A549 (cell line): ENCODE results near the gene CLMN. TPM values are rescaled to one million over a fixed set of nuclear protein-coding genes. Genes with fewer than 3 reads are reported as not detected.
A peak's percentile ranks its signal among the peaks of the same experiment; 100 is the strongest.

Experiments used
- ATAC-seq, 2 experiments: fragments of 200-7000 bp in 1 of 2; fragments of >200 bp in 1 of 2; cut with Nextera tagmentation in 1 of 2; cut with Tn5 transposase in 1 of 2; 3 replicates each; pipeline versions ENCODE4 v1.8.0 to v1.9.1; 2018 to 2020; ENCODE audit warnings: mild to moderate bottlenecking in 1 of 2, moderate library complexity in 1 of 2
- CTCF ChIA-PET: fragments of 300-600 bp; sonication (Branson Sonifier 250); formaldehyde crosslinking; extraction: SDS; loops from one replicate; lab custom pipeline; 2021; ENCODE audit warnings: antibody characterized with exemption, inconsistent platforms; lab: Yijun Ruan, JAX
- POLR2A ChIA-PET: fragments of 350-600 bp; formaldehyde crosslinking; extraction: SDS; loops from one replicate; lab custom pipeline; 2021; ENCODE audit warnings: antibody characterized with exemption, inconsistent platforms; lab: Yijun Ruan, JAX
- DNase-seq, 2 experiments: peaks; one replicate each; pipeline versions ENCODE4 v3.0.0 to v3.0.0-alpha.2; 2011 to 2016; ENCODE audit warnings: low read depth in 1 of 2, low spot score in 1 of 2
- FAIRE-seq: peaks from 2 replicates; lab custom pipeline; 2011; peaks lifted over from hg19 to GRCh38; lab: Jason Lieb, UNC
- H3K27ac ChIP-seq, 2 experiments: fragments of >200 bp; sonication (Bioruptor Twin); formaldehyde crosslinking; 3 replicates each; pipeline ENCODE4 v1.5.1; 2016 to 2017
- H3K4me1 ChIP-seq: fragments of >200 bp; sonication (Bioruptor Twin); formaldehyde crosslinking; 3 replicates; pipeline ENCODE4 v1.6.1; 2016
- H3K4me2 ChIP-seq: fragments of >200 bp; sonication (Bioruptor Twin); formaldehyde crosslinking; 3 replicates; pipeline ENCODE4 v1.6.1; 2016
- H3K4me3 ChIP-seq: fragments of >200 bp; sonication (Bioruptor Twin); formaldehyde crosslinking; 3 replicates; pipeline ENCODE4 v1.5.1; 2016
- H3K9me3 ChIP-seq: fragments of >200 bp; sonication (Bioruptor Twin); formaldehyde crosslinking; 3 replicates; pipeline ENCODE4 v1.6.1; 2016
- CBX2 ChIP-seq: fragments of 200-600 bp; sonication (generic); IDR thresholded peaks from 2 replicates; pipeline ENCODE4 v1.6.1; 2016; ENCODE audit warnings: low read depth, mild to moderate bottlenecking, borderline replicate concordance
- CBX8 ChIP-seq: fragments of 200-600 bp; sonication (generic); IDR thresholded peaks from 2 replicates; pipeline ENCODE4 v1.6.1; 2016
- CEBPB ChIP-seq, 2 experiments: fragments of >200 bp in 1 of 2; sonication (Bioruptor Twin) in 1 of 2; formaldehyde crosslinking in 1 of 2; IDR thresholded peaks; 2 replicates each; pipeline ENCODE4 v1.6.1; 2012 to 2016
- CHD2 ChIP-seq: fragments of 150-350 bp; IDR thresholded peaks from 2 replicates; pipeline ENCODE4 v1.6.1; 2014; ENCODE audit warnings: low read length; ENCODE audit not compliant: partially characterized antibody
- CHD4 ChIP-seq: fragments of 200-600 bp; sonication (generic); IDR thresholded peaks from 2 replicates; pipeline ENCODE4 v1.6.1; 2016; ENCODE audit warnings: antibody characterized with exemption, mild to moderate bottlenecking, borderline replicate concordance
- EHMT2 ChIP-seq: fragments of 200-600 bp; sonication (generic); IDR thresholded peaks from 2 replicates; pipeline ENCODE4 v1.6.1; 2016; ENCODE audit warnings: antibody characterized with exemption, low read depth, mild to moderate bottlenecking, moderate library complexity
- FOSB ChIP-seq: fragments of 250-450 bp; sonication (Bioruptor Pico); IDR thresholded peaks from 2 replicates; pipeline ENCODE4 v1.5.0; 2020; ENCODE audit warnings: mild to moderate bottlenecking, moderate library complexity
- FOSL2 ChIP-seq, 2 experiments: fragments of 450-650 bp in 1 of 2; fragments of >200 bp in 1 of 2; sonication (Bioruptor Twin) in 1 of 2; formaldehyde crosslinking; IDR thresholded peaks; 2 replicates each; pipeline versions ENCODE4 v1.5.0 to v1.6.1; 2016 to 2020; ENCODE audit warnings: mild to moderate bottlenecking in 1 of 2, moderate library complexity in 1 of 2
- GATA3 ChIP-seq: IDR thresholded peaks from 2 replicates; pipeline ENCODE4 v1.6.1; 2012; ENCODE audit warnings: borderline replicate concordance
- HEYL ChIP-seq: fragments of 250-450 bp; sonication (Bioruptor Pico); IDR thresholded peaks from 2 replicates; pipeline ENCODE4 v1.8.0; 2021; ENCODE audit warnings: mild to moderate bottlenecking, moderate library complexity
- HOXA7 ChIP-seq: fragments of 250-450 bp; sonication (Bioruptor Pico); IDR thresholded peaks from 2 replicates; pipeline ENCODE4 v1.5.0; 2020; ENCODE audit warnings: mild to moderate bottlenecking, moderate library complexity
- HOXB13 ChIP-seq: fragments of 250-450 bp; sonication (Bioruptor Pico); IDR thresholded peaks from 2 replicates; pipeline ENCODE4 v1.5.0; 2020; ENCODE audit warnings: low read depth, mild to moderate bottlenecking, moderate library complexity
- HOXB5 ChIP-seq: fragments of 250-450 bp; sonication (Bioruptor Pico); IDR thresholded peaks from 2 replicates; pipeline ENCODE4 v1.5.0; 2020; ENCODE audit warnings: mild to moderate bottlenecking, moderate library complexity
- KDM1A ChIP-seq: fragments of 200-600 bp; sonication (generic); IDR thresholded peaks from 2 replicates; pipeline ENCODE4 v1.6.1; 2016; ENCODE audit warnings: low read depth, mild to moderate bottlenecking
- MAZ ChIP-seq: fragments of 150-350 bp; IDR thresholded peaks from 2 replicates; pipeline ENCODE4 v1.6.1; 2014; ENCODE audit warnings: antibody characterized with exemption, low read depth, low read length, borderline replicate concordance
- MYC ChIP-seq: IDR thresholded peaks from 2 replicates; pipeline ENCODE4 v1.6.1; 2012; ENCODE audit warnings: mild to moderate bottlenecking, inconsistent platforms, low read length, improper control_type of control experiment, borderline replicate concordance
- NFE2L2 ChIP-seq: fragments of 150-350 bp; conservative IDR thresholded peaks from 2 replicates; pipeline ENCODE4 v1.6.1; 2014; ENCODE audit warnings: low read length
- NPAS2 ChIP-seq: fragments of 250-450 bp; sonication (Bioruptor Pico); IDR thresholded peaks from 2 replicates; pipeline ENCODE4 v1.8.0; 2022; ENCODE audit warnings: mild to moderate bottlenecking, moderate library complexity, borderline replicate concordance
- PHF8 ChIP-seq: fragments of 200-600 bp; sonication (generic); IDR thresholded peaks from 2 replicates; pipeline ENCODE4 v1.6.1; 2016; ENCODE audit warnings: low read depth, mild to moderate bottlenecking, antibody characterized with exemption, moderate library complexity, borderline replicate concordance
- RNF2 ChIP-seq: fragments of 200-600 bp; sonication (generic); IDR thresholded peaks from 2 replicates; pipeline ENCODE4 v1.6.1; 2016; ENCODE audit warnings: low read depth, mild to moderate bottlenecking, antibody characterized with exemption, moderate library complexity, borderline replicate concordance
- SREBF2 ChIP-seq: fragments of 450-650 bp; IDR thresholded peaks from 2 replicates; pipeline ENCODE4 v1.6.1; 2014; ENCODE audit warnings: mild to moderate bottlenecking, moderate library complexity
- TP53 ChIP-seq: fragments of 250-450 bp; sonication (Bioruptor Pico); IDR thresholded peaks from 2 replicates; pipeline ENCODE4 v1.5.0; 2021; ENCODE audit warnings: mild to moderate bottlenecking, moderate library complexity
- ZC3H11A ChIP-seq: fragments of 450-650 bp; IDR thresholded peaks from 2 replicates; pipeline ENCODE4 v1.6.1; 2014; ENCODE audit warnings: antibody characterized with exemption, mild to moderate bottlenecking
- ZFP36 ChIP-seq: fragments of 450-650 bp; IDR thresholded peaks from 2 replicates; pipeline ENCODE4 v1.6.1; 2014; ENCODE audit warnings: borderline replicate concordance; ENCODE audit not compliant: partially characterized antibody
- ZNF302 ChIP-seq: fragments of 250-450 bp; sonication (Bioruptor Pico); IDR thresholded peaks from 2 replicates; pipeline ENCODE4 v1.9.0; 2021; ENCODE audit warnings: inconsistent platforms, mild to moderate bottlenecking, moderate library complexity
- ZSCAN20 ChIP-seq: fragments of 250-450 bp; sonication (Bioruptor Pico); IDR thresholded peaks from 2 replicates; pipeline ENCODE4 v1.8.0; 2022; ENCODE audit warnings: mild to moderate bottlenecking, moderate library complexity
- WGBS: methylation state at CpG from one replicate; pipeline ENCODE4 v1.1.6; 2017; ENCODE audit errors: missing lambda C conversion rate; 5-methylcytosine and 5-hydroxymethylcytosine counted together
- polyA plus RNA-seq, 4 experiments: library from polyadenylated mRNA; depleted of rRNA in 3 of 4; stranded (reverse); fragments of >200 nt; fragmentation: RNase III in 1 of 4; extraction: RNeasy Plus Mini Kit Qiagen cat#74134 plus additional on column Dnase treatment in 1 of 4; gene quantifications; 2 replicates in 3 of 4; 3 replicates in 1 of 4; pipeline ENCODE4 v1.2.3, GENCODE V29; 2011 to 2017
- TF ChIP-seq, protein P1 (sequence below): IDR thresholded peaks from 2 replicates; pipeline ENCODE4 v1.6.1; 2012
- TF ChIP-seq, protein P2 (sequence below): IDR thresholded peaks from 2 replicates; pipeline ENCODE4 v1.6.1; 2012; ENCODE audit warnings: low read depth, borderline replicate concordance

CLMN gene
- polyA plus RNA-seq, 2 of the 4 experiments (the other 2 are of a cell fraction), result 2.9 to 10.6 TPM

DNA sequence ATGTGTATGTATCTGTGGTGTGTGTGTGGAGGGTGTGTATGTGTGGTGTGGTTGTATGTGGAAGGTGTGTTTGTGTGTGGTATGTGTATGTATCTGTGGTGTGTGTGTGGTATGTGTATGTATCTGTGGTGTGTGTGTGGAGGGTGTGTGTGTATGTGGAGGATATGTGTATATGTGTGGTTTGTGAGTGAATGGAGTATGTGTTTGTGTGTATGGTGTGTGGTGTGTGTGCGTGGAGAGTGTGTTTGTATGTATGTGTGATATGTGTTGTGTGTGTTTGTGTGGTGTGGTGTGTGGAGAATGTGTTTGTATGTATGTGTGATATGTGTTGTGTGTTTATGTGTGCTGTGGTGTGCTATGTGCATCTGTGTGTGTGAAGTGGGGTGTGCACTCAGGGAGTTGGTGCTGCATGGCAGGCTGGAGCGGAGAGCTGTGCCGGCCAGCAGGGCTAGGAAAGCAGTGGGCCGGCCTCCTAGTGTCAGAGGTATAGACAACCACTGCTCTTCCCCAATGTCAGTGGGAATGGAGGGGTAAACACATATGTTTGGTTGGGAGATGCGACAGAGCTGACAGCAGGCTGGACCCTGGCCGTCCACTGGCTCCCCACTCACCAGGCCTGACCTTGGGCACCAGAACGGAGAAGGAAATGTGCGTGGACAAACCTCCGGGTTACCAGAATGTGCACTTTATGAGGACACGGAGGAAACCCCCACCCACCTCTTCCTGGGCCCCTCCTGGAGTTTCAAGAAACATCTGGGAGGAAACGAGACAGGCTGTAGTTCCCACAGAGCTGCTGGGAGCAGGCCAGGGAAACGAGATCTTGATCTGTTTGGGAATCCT, 60.7 kb downstream of the CLMN start:
- Histone ChIP-seq H3K27ac (peak overlapping the region in 1 of 2 experiments; percentile 50; a peak in 3 of 6 replicates), H3K4me2 (no peak overlapping the region), H3K4me3 (no peak overlapping the region), H3K4me1 (peaks cover 35% of the 10 kb centered on the region), H3K9me3 (no peaks in the 10 kb centered on the region)
- DNase-seq (peak in 1 of 2 experiments; percentile 13), FAIRE-seq (no peak), ATAC-seq (peak; percentile 30 to 41; a peak in 4 of 6 replicates)
- ChIA-PET POLR2A (no interaction called here), CTCF (no interaction called here)
- 63% methylated on average over 12 of the region's 12 CpGs for WGBS
- TF ChIP-seq CEBPB (IDR thresholded peaks at IDR 0.05) (no peak), HEYL (CRISPR knock-in tag) (no peak), CBX8 (no peak), SREBF2 (no peak), EHMT2 (no peak), HOXB5 (CRISPR knock-in tag) (no peak), CHD4 (no peak), CHD2 (no peak), ZC3H11A (no peak)

DNA sequence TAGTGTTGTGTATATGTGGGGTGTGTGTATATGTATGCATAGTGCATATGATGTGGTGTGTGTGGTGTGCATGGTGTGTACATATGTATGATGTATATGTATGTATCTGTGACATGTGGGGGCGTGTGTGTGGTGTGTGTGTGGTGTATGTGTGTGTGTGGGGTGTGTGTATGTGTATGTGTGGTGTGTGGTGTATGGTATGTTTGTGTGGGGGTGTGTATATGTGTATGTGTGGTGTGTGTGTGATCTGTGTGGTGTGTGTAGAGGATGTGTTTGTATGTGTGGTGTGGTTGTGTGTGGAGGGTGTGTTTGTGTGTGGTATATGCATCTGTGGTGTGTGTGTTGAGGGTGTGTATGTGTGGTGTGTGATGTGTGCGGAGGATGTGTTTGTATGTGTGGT, 61.6 kb downstream of the CLMN start:
- H3K4me1 ChIP-seq, result peaks cover 35% of the 10 kb centered on the region
- TF ChIP-seq FOSL2 (IDR thresholded peaks at IDR 0.05) (no peak), FOSL2 (CRISPR knock-in tag; IDR thresholded peaks at IDR 0.05) (no peak), TP53 (no peak), GATA3 (no peak), PHF8 (no peak), MYC (no peak), ZFP36 (no peak), SREBF2 (no peak), MAZ (no peak), CBX8 (no peak), HOXB13 (CRISPR knock-in tag) (no peak), ZSCAN20 (CRISPR knock-in tag) (no peak)
- TF ChIP-seq, all 56 proteins: peak for 0
- DNase-seq (no peak), ATAC-seq (no peak), FAIRE-seq (no peak)
- POLR2A ChIA-PET, result no interaction called here
- Histone ChIP-seq H3K27ac (no peak overlapping the region; a peak in 1 of 6 replicates), H3K9me3 (no peaks in the 10 kb centered on the region), H3K4me3 (no peak overlapping the region), H3K4me2 (no peak overlapping the region)
- CTCF ChIA-PET, result no interaction called here
- 76% methylated on average over 2 of the region's 2 CpGs for WGBS

DNA sequence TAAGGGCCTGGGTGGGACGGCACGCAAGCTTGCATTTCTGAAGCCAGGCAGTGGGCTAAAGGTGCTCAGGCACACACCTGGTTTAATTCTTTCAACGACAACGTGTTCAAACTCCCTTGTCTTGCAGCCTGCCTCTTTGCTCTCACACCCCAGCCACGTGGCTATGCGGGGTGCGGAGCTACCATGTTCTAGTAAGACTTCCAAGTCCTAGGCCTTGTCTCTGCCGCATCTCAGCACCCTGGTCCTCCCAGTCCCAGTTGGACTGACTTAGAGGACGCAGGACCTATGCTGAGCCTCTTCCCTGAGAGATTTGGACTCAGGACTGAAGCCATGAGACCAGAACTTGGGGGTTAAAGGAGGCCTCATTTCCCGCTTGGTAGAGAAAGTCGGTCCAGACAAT, 62.2 kb downstream of the CLMN start:
- ChIA-PET POLR2A (no interaction called here), CTCF (no interaction called here)
- ATAC-seq, result no peak
- no peak overlapping the region for H3K4me3 ChIP-seq
- no peak overlapping the region for H3K4me2 ChIP-seq
- H3K4me1 ChIP-seq, result peaks cover 32% of the 10 kb centered on the region
- no peaks in the 10 kb centered on the region for H3K9me3 ChIP-seq
- H3K27ac ChIP-seq, result peak overlapping the region in 1 of 2 experiments; percentile 14; a peak in 1 of 6 replicates
- FAIRE-seq, result no peak
- DNase-seq, result no peak
- TF ChIP-seq HOXA7 (no peak), RNF2 (no peak), CHD2 (no peak), NFE2L2 (no peak), FOSL2 (IDR thresholded peaks at IDR 0.05) (no peak), FOSL2 (CRISPR knock-in tag; IDR thresholded peaks at IDR 0.05) (no peak), CBX2 (no peak), KDM1A (no peak), NPAS2 (CRISPR knock-in tag) (no peak), FOSB (CRISPR knock-in tag) (no peak), ZNF302 (CRISPR knock-in tag) (no peak)
- TF ChIP-seq, protein P1, sequence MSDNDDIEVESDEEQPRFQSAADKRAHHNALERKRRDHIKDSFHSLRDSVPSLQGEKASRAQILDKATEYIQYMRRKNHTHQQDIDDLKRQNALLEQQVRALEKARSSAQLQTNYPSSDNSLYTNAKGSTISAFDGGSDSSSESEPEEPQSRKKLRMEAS, result no peak
- TF ChIP-seq, protein P2, sequence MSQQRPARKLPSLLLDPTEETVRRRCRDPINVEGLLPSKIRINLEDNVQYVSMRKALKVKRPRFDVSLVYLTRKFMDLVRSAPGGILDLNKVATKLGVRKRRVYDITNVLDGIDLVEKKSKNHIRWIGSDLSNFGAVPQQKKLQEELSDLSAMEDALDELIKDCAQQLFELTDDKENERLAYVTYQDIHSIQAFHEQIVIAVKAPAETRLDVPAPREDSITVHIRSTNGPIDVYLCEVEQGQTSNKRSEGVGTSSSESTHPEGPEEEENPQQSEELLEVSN, result no peak
- TF ChIP-seq, all 56 proteins: peak for 0
- 88% methylated on average over 11 of the region's 11 CpGs for WGBS
